NCI-H345 treated with DMSO at 0.1 percent for 48 hours (cell line): ENCODE data around the gene PHACTR1.

Source experiments
- DNase-seq: peaks from one replicate; lab custom pipeline; 2025; ENCODE audit not compliant: unreplicated experiment; lab: John Stamatoyannopoulos, UW

The PHACTR1 gene

GRCh38 chr6:13251242-13251641 lies 534.7 kb downstream of the PHACTR1 start:
- DNase-seq, result no peak

- DNase-seq, result no peak
These were observed 536.2 kb downstream of the PHACTR1 start for GRCh38 chr6:13252790-13253189.

- no peak for DNase-seq
These were observed 536.7 kb downstream of the PHACTR1 start for GRCh38 chr6:13253272-13253671.

- no peak for DNase-seq
These were observed 539.9 kb downstream of the PHACTR1 start for GRCh38 chr6:13256266-13257001.

DNA sequence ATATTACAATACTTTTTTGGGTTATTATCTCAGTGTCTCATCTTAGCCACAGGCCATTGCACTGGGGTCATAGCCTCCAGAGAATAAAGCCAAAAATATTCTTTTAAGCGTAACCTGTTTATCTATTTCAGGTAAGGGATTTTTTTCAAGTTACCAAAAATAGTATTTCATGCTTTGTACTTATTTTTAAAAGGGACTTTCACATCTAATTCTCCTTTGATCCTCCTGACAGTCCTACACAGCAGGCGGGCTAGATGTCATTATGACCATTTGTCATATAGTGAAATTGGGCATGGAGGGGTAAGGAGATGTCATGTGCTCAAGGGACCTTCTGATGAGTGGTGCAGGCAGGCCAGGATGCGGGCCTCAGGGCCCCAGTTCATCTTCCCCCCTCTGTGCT lies 542.8 kb downstream of the PHACTR1 start:
- DNase-seq, result no peak

GRCh38 chr6:13260101-13260598 lies 543.6 kb downstream of the PHACTR1 start:
- no peak for DNase-seq

DNA sequence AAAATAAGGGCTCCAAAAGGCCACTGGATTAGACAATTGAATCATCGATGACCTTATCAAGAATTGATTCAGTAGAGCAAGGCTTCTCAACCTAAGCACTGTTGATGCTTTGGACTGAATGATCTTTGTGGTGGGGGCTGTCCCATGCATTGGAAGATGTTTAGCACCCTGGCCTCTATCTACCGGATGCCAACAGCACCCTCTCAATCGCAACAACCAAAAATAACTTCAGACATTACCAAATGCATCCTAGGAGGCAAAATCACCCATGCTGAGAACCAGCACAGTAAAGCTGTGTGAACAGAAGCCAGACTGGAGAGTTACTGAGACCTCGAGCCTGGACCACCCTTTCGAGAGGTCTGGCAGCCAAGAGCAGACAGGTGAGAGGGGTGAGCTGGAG lies 544.3 kb downstream of the PHACTR1 start:
- DNase-seq, result no peak

- DNase-seq, result no peak
These were observed 545.0 kb downstream of the PHACTR1 start for GRCh38 chr6:13261464-13261994.

GRCh38 chr6:13262302-13263230 lies 546.0 kb downstream of the PHACTR1 start:
- no peak for DNase-seq

DNA sequence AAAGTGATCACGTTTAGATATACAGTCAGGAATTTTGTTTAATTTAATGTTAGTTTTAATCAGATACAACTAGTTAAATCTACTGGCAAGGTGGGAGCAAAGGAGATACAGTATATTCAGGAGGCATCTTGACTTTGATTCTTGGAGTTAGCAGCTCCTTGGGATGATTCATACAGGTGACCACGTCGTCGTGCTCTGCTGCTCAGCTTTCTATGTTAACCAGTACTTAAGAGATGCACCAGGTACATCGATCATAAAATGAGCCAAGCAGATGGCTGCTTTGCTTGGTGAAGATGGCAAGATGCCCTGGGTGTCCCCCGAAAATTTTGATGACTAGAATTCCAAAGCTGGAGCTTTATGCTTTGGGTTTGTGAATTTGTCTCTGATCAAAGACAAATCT lies 547.1 kb downstream of the PHACTR1 start:
- DNase-seq, result no peak

GRCh38 chr6:13267142-13267651 lies 550.6 kb downstream of the PHACTR1 start:
- no peak for DNase-seq

DNA sequence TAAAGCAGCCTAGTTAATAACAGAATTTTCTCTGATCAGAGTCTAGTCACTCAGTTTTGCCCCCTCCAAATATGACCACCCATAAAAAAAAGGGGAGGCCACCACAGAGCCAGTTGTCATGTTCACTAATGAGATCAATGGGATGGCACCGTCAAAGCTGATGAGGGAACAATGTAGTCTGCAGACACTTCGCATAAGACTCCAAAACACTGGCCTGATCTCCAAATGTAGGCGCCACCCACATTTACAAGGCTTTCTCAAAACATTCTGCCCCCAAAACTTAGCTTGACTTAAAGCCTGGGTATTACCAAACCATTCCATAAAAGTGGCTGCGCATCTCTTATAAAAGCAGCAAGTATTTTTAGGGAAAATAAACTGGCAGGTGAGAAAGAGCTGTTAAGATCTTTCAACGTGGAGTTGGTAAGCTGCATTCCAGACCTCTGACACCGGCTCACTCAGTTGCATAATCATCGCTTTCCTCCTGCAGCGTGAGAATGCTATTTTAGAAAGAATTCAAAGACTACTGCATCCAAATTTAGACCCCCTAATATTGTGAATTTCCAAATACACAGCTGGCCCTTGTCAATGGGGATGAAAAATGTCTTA lies 552.4 kb downstream of the PHACTR1 start:
- no peak for DNase-seq

- DNase-seq, result no peak
These were observed 555.8 kb downstream of the PHACTR1 start for GRCh38 chr6:13272131-13273046.

DNA sequence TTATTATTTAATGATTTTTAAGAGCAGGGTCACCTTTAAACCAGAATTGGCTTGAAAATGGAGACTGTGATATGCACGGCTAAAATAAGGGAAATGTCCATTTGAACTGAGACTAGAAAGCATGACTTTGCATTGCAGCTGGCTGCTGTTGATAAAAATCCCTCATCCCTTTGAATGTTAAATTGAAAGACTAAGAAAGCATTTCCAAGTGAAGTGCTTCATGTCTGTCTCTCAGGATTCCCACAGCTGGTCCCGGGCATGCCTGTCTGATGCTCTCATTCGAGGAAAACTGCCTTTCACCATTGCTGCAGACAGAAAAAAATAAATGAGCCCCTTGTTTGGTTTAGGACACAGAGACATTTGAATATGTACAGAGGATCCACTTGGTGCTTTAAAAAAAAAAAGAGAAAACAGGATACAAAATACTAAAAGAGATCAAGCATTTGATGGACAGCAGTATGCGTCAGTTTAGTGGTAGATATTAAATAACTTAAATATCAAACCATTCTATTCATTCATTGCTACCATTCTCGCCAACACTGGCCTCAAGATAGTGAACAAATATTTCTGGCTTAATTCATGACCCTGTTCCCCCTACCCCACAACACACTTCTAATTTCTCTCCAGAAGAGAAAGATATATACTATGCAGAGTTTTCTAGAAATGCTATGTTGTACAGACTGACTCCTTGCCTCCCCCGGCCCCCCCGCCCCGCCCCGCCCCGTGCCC lies 556.8 kb downstream of the PHACTR1 start:
- DNase-seq, result no peak

- no peak for DNase-seq
These were observed 557.6 kb downstream of the PHACTR1 start for GRCh38 chr6:13273931-13274706.

GRCh38 chr6:13274707-13275434 lies 558.3 kb downstream of the PHACTR1 start:
- no peak for DNase-seq

- DNase-seq, result no peak
These were observed 558.9 kb downstream of the PHACTR1 start for GRCh38 chr6:13275435-13275989.

GRCh38 chr6:13277231-13277630 lies 560.7 kb downstream of the PHACTR1 start:
- no peak for DNase-seq
